Liver (tissue), 9 donors: Measurements from ENCODE around the gene IGF1R. TPM values are rescaled to one million over a fixed set of nuclear protein-coding genes. Genes with fewer than 3 reads are reported as not detected.

Experiments used
- DNase-seq: peaks from one replicate; pipeline ENCODE4 v3.0.0-alpha.2; 2017; ENCODE audit warnings: low spot score
- H3K27ac ChIP-seq, 2 donors: one replicate each; pipeline ENCODE4 v1.7.0; 2013; ENCODE audit warnings: inconsistent platforms in 2 of 2, low read length in 2 of 2, control low read depth in 1 of 2, low read depth in 1 of 2, mild to moderate bottlenecking in 1 of 2
- H3K27me3 ChIP-seq, 4 donors: one replicate each; pipeline versions ENCODE4 v1.6.1 to v1.7.0; 2013; ENCODE audit warnings: low read length in 3 of 4, inconsistent platforms in 1 of 4, mild to moderate bottlenecking in 1 of 4, moderate library complexity in 1 of 4; ENCODE audit not compliant: control insufficient read depth in 4 of 4, insufficient read depth in 4 of 4
- H3K36me3 ChIP-seq, 4 donors: one replicate each; pipeline versions ENCODE4 v1.6.1 to v1.7.0; 2013; ENCODE audit warnings: low read length in 3 of 4, mild to moderate bottlenecking in 3 of 4, low read depth in 1 of 4, moderate library complexity in 1 of 4; ENCODE audit not compliant: control insufficient read depth in 4 of 4, insufficient read depth in 3 of 4
- H3K4me1 ChIP-seq, 4 donors: one replicate each; pipeline versions ENCODE4 v1.6.1 to v1.7.0; 2013; ENCODE audit warnings: low read length in 3 of 4, mild to moderate bottlenecking in 3 of 4, moderate library complexity in 1 of 4; ENCODE audit not compliant: control insufficient read depth in 4 of 4, insufficient read depth in 4 of 4
- H3K4me3 ChIP-seq, 3 donors: one replicate each; pipeline versions ENCODE4 v1.6.1 to v1.7.0; 2013; ENCODE audit warnings: low read length in 3 of 3, control low read depth in 1 of 3, low read depth in 1 of 3, mild to moderate bottlenecking in 1 of 3
- H3K9ac ChIP-seq, 2 donors: one replicate each; pipeline ENCODE4 v1.7.0; 2013; ENCODE audit warnings: low read length in 2 of 2, mild to moderate bottlenecking in 2 of 2, moderate library complexity in 2 of 2, control low read depth in 1 of 2, low read depth in 1 of 2
- H3K9me3 ChIP-seq, 4 donors: one replicate each; pipeline versions ENCODE4 v1.6.1 to v1.7.0; 2013; ENCODE audit warnings: low read length in 3 of 4; ENCODE audit not compliant: control insufficient read depth in 4 of 4
- EGR1 ChIP-seq, 2 donors: IDR thresholded peaks; 2 replicates each; pipeline ENCODE4 v1.6.1; 2016 to 2018; ENCODE audit warnings: antibody characterized with exemption in 2 of 2, low read depth in 2 of 2
- FOXA2 ChIP-seq: IDR thresholded peaks from 2 replicates; pipeline ENCODE4 v1.6.1; 2016; ENCODE audit warnings: antibody characterized with exemption
- GABPA ChIP-seq, 2 donors: IDR thresholded peaks in 1 of 2; conservative IDR thresholded peaks in 1 of 2; 2 replicates each; pipeline ENCODE4 v1.6.1; 2016; ENCODE audit warnings: antibody characterized with exemption in 2 of 2, mild to moderate bottlenecking in 1 of 2, moderate library complexity in 1 of 2
- HNF4G ChIP-seq: IDR thresholded peaks from 2 replicates; pipeline ENCODE4 v1.6.1; 2016; ENCODE audit warnings: antibody characterized with exemption
- JUND ChIP-seq, 2 donors: IDR thresholded peaks; 2 replicates each; pipeline ENCODE4 v1.6.1; 2016; ENCODE audit warnings: antibody characterized with exemption in 2 of 2
- NR2F2 ChIP-seq: IDR thresholded peaks from 2 replicates; pipeline ENCODE4 v1.6.1; 2016; ENCODE audit warnings: antibody characterized with exemption
- RXRA ChIP-seq, 2 donors: IDR thresholded peaks; 2 replicates each; pipeline ENCODE4 v1.6.1; 2017 to 2018; ENCODE audit warnings: antibody characterized with exemption in 2 of 2, mild to moderate bottlenecking in 1 of 2
- SP1 ChIP-seq: IDR thresholded peaks from 2 replicates; pipeline ENCODE4 v1.6.1; 2018; ENCODE audit warnings: antibody characterized with exemption, mild to moderate bottlenecking
- YY1 ChIP-seq: IDR thresholded peaks from 2 replicates; pipeline ENCODE4 v1.6.1; 2016; ENCODE audit warnings: antibody characterized with exemption, mild to moderate bottlenecking
- WGBS: extraction: QIAGEN DNeasy Blood & Tissue Kit; methylation state at CpG from one replicate; pipeline ENCODE4 v1.1.7; 2013; 5-methylcytosine and 5-hydroxymethylcytosine counted together
- polyA plus RNA-seq, 2 donors: library from polyadenylated mRNA; stranded (reverse) in 1 of 2; unstranded in 1 of 2; fragments of 200-250 nt in 1 of 2; fragments of >200 nt in 1 of 2; fragmentation: Nextera tagmentation in 1 of 2; extraction: Ambion mirVana in 1 of 2; gene quantifications; one replicate each; pipeline versions ENCODE4 v1.2.1 to v1.2.3, GENCODE V29; 2013 to 2015
- total RNA-seq, 2 donors: library from RNA; depleted of rRNA; stranded (reverse); fragments of >200 nt; gene quantifications; one replicate each; pipeline ENCODE4 v1.2.3, GENCODE V29; 2014
- TF ChIP-seq, protein P1 (sequence below): IDR thresholded peaks from 2 replicates; pipeline ENCODE4 v1.6.1; 2016; ENCODE audit warnings: antibody characterized with exemption, mild to moderate bottlenecking
- TF ChIP-seq, protein P2 (sequence below): IDR thresholded peaks from 2 replicates; pipeline ENCODE4 v1.6.1; 2016; ENCODE audit warnings: antibody characterized with exemption
- TF ChIP-seq, protein P3 (sequence below): fragments of 150-350 bp; IDR thresholded peaks from 2 replicates; pipeline ENCODE4 v1.5.1; 2017; ENCODE audit warnings: improper control_type of control experiment, low read depth, low read length; ENCODE audit not compliant: missing input control
- TF ChIP-seq, protein P4 (sequence below): IDR thresholded peaks from 2 replicates; pipeline ENCODE4 v1.6.1; 2016; ENCODE audit warnings: antibody characterized with exemption
- TF ChIP-seq, protein P5 (sequence below): IDR thresholded peaks from 2 replicates; pipeline ENCODE4 v1.6.1; 2016; ENCODE audit warnings: antibody characterized with exemption
- donor health status: healthy.
- donor health status: healthy.
- donor health status: healthy.
- donor health status: healthy.
- donor health status: healthy.

Gene IGF1R
- total and polyA plus RNA-seq, 4 donors = 0.69 to 10.3 (median 3.2) TPM

DNA sequence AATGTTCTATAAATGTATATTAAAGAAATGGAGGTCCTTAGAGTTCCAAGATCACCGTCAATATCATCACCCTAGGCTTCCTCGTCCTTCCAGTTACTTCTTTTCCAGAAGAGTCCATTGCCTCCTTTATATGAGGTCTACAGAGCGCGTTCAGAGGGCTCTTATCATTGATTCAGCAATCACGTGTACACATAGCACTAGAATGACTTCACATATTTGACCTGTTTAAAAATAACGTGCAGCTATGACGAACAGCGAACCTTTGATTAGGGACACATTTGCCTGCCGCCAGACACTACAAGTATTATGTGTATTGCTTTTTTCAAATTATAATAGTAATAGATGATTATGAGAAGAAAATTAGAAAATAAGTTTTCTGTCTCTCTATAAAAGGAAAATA lies 26.0 kb downstream of the IGF1R start:
- H3K4me1 ChIP-seq = peaks cover 0 to 2% (median 0%) of the 10 kb centered on the region in 4 donors
- H3K9me3 ChIP-seq = no peaks in the 10 kb centered on the region
- H3K4me3 ChIP-seq = no peak overlapping the region
- 58% methylated on average over 9 of the region's 9 CpGs for WGBS
- no peak overlapping the region for H3K27ac ChIP-seq
- no peaks in the 10 kb centered on the region for H3K36me3 ChIP-seq
- TF ChIP-seq, protein P1, sequence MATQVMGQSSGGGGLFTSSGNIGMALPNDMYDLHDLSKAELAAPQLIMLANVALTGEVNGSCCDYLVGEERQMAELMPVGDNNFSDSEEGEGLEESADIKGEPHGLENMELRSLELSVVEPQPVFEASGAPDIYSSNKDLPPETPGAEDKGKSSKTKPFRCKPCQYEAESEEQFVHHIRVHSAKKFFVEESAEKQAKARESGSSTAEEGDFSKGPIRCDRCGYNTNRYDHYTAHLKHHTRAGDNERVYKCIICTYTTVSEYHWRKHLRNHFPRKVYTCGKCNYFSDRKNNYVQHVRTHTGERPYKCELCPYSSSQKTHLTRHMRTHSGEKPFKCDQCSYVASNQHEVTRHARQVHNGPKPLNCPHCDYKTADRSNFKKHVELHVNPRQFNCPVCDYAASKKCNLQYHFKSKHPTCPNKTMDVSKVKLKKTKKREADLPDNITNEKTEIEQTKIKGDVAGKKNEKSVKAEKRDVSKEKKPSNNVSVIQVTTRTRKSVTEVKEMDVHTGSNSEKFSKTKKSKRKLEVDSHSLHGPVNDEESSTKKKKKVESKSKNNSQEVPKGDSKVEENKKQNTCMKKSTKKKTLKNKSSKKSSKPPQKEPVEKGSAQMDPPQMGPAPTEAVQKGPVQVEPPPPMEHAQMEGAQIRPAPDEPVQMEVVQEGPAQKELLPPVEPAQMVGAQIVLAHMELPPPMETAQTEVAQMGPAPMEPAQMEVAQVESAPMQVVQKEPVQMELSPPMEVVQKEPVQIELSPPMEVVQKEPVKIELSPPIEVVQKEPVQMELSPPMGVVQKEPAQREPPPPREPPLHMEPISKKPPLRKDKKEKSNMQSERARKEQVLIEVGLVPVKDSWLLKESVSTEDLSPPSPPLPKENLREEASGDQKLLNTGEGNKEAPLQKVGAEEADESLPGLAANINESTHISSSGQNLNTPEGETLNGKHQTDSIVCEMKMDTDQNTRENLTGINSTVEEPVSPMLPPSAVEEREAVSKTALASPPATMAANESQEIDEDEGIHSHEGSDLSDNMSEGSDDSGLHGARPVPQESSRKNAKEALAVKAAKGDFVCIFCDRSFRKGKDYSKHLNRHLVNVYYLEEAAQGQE = no peak
- no peaks in the 10 kb centered on the region for H3K27me3 ChIP-seq
- H3K9ac ChIP-seq = no peak overlapping the region
- DNase-seq = no peak

DNA sequence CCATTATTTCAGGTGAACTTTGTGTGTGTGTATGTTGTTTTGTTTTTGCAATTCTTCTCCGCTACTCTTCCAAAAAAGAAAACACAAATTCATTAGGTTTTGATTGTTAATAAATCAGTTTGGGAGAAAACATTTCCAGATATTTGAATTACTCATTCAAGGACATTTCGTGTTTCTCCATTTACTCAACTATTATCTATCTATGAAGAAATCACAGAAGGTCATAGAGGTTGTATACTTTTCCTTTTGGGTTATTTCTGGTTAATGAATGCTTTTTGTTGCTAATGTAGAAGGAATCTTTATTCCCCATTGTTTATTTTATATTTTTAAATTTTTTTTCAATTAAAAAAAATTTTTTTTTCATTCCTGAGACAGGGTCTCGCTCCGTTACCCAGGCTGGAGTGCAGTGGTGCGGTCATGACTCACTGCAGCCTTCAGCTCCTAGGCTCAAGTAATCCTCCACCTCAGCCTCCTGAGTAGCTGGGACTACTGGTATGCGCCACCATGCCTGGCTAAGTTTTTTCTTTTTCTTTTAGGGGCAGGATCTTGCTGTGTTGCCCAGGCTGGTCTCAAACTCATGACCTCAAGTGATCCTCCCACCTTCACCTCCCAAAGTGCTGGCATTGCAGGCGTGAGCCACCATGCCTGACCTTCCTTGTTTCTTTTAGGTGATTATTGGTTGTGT lies 28.4 kb downstream of the IGF1R start:
- 92% methylated on average over 7 of the region's 7 CpGs for WGBS

DNA sequence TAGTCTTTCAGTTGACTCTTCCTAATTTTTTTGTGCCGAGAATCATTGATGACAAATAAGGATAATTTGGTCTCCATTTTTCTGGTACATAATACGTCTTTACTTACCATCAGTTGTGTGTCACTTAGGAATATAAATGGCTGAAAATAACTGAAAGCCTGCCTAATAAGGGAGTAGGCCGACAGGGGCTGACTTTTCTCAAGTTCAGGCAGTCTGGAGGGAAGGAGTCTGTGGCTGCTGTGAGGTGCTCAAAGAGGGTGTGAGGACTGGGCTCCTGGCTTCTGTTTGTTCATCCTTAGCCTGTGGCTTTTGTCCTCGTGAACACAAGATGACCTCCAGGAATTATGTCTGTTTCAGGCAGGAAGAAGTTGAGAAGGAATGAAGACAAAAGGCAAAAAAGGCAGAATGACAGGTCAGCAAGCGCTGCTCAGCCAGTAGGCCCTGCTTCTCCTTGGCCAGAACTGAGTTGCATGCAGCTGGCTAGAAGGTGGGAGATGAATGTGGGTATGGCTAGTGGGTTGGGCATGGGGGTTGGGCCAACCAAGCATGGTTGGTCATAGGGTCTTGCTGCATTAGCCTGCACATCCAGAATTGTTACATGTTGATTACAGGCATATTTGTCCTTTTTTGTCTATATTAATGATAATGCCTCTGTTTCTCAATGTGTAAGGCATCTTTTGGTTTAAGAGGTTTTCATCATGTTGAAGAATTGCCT lies 29.2 kb downstream of the IGF1R start:
- Histone ChIP-seq H3K9ac (no peak overlapping the region), H3K9me3 (no peaks in the 10 kb centered on the region), H3K4me3 (no peak overlapping the region), H3K27ac (no peak overlapping the region), H3K36me3 (no peaks in the 10 kb centered on the region), H3K4me1 (no peaks in the 10 kb centered on the region), H3K27me3 (no peaks in the 10 kb centered on the region)
- no peak for DNase-seq
- 89% methylated on average over 5 of the region's 5 CpGs for WGBS
- TF ChIP-seq, protein P1 = no peak
- TF ChIP-seq SP1 (no peak), FOXA2 (no peak), EGR1 (IDR thresholded peaks at IDR 0.05; ENCODE audit: low read depth in 2 of 2) (no peak), YY1 (no peak), JUND (IDR thresholded peaks at IDR 0.05) (no peak)
- TF ChIP-seq, protein P2, sequence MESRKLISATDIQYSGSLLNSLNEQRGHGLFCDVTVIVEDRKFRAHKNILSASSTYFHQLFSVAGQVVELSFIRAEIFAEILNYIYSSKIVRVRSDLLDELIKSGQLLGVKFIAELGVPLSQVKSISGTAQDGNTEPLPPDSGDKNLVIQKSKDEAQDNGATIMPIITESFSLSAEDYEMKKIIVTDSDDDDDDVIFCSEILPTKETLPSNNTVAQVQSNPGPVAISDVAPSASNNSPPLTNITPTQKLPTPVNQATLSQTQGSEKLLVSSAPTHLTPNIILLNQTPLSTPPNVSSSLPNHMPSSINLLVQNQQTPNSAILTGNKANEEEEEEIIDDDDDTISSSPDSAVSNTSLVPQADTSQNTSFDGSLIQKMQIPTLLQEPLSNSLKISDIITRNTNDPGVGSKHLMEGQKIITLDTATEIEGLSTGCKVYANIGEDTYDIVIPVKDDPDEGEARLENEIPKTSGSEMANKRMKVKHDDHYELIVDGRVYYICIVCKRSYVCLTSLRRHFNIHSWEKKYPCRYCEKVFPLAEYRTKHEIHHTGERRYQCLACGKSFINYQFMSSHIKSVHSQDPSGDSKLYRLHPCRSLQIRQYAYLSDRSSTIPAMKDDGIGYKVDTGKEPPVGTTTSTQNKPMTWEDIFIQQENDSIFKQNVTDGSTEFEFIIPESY = no peak

More for the DNA sequence above, 28.4 kb downstream of the IGF1R start:
- no peak overlapping the region for H3K27ac ChIP-seq
- no peak for TF ChIP-seq HNF4G
- TF ChIP-seq, protein P3, sequence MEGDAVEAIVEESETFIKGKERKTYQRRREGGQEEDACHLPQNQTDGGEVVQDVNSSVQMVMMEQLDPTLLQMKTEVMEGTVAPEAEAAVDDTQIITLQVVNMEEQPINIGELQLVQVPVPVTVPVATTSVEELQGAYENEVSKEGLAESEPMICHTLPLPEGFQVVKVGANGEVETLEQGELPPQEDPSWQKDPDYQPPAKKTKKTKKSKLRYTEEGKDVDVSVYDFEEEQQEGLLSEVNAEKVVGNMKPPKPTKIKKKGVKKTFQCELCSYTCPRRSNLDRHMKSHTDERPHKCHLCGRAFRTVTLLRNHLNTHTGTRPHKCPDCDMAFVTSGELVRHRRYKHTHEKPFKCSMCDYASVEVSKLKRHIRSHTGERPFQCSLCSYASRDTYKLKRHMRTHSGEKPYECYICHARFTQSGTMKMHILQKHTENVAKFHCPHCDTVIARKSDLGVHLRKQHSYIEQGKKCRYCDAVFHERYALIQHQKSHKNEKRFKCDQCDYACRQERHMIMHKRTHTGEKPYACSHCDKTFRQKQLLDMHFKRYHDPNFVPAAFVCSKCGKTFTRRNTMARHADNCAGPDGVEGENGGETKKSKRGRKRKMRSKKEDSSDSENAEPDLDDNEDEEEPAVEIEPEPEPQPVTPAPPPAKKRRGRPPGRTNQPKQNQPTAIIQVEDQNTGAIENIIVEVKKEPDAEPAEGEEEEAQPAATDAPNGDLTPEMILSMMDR = no peak
- TF ChIP-seq FOXA2 = no peak
- TF ChIP-seq, protein P4, sequence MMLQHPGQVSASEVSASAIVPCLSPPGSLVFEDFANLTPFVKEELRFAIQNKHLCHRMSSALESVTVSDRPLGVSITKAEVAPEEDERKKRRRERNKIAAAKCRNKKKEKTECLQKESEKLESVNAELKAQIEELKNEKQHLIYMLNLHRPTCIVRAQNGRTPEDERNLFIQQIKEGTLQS = no peak
- no peak for TF ChIP-seq RXRA (IDR thresholded peaks at IDR 0.05)
- TF ChIP-seq, protein P5, sequence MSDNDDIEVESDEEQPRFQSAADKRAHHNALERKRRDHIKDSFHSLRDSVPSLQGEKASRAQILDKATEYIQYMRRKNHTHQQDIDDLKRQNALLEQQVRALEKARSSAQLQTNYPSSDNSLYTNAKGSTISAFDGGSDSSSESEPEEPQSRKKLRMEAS = no peak
- no peak for TF ChIP-seq NR2F2
- TF ChIP-seq EGR1 (IDR thresholded peaks at IDR 0.05; ENCODE audit: low read depth in 2 of 2) = no peak
- TF ChIP-seq GABPA (IDR thresholded peaks at IDR 0.05 in 1 of 2, conservative IDR thresholded peaks at IDR 0.05 in 1 of 2) = no peak
- no peaks in the 10 kb centered on the region for H3K4me1 ChIP-seq
- no peak for DNase-seq
- no peaks in the 10 kb centered on the region for H3K9me3 ChIP-seq
- no peak overlapping the region for H3K9ac ChIP-seq
- no peak overlapping the region for H3K4me3 ChIP-seq
- H3K36me3 ChIP-seq = no peaks in the 10 kb centered on the region
- no peaks in the 10 kb centered on the region for H3K27me3 ChIP-seq
